HCT116 (cell line): ENCODE data around the gene CUL9. TPM values are rescaled to one million over a fixed set of nuclear protein-coding genes. Genes with fewer than 3 reads are reported as not detected.

ENCODE experiments used
- total RNA-seq: library from RNA; stranded (reverse); gene quantifications from one replicate; pipeline ENCODE4 v1.2.1, GENCODE V29; 2021; ENCODE audit not compliant: unreplicated experiment
- TF ChIP-seq, protein P1 (sequence below): IDR thresholded peaks from 2 replicates; pipeline ENCODE4 v1.6.1; 2012; ENCODE audit warnings: low read depth

CUL9 gene
- total RNA-seq, 1 experiment from 2014 or later = 36.5 TPM

DNA sequence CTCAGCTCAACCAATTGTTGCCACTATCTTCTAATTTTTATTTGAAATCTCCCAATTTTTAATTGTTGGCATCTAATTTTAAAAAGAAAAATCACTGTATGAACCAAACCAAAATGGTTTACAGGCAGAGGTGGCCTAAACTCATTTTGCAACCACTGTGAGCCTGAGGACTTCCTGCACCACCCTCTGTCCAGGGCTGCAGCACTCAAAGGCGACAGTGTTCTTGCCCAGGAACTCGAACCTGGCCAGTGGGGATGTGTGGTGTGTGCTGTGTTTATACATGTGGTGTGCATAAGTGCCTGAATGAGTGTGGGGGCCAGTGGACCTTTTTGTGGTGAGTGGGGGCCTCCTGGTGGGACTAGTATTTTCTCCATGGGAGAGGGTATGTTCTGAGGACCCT, 91.7 kb downstream of the CUL9 start (continued):
- TF ChIP-seq, protein P1, sequence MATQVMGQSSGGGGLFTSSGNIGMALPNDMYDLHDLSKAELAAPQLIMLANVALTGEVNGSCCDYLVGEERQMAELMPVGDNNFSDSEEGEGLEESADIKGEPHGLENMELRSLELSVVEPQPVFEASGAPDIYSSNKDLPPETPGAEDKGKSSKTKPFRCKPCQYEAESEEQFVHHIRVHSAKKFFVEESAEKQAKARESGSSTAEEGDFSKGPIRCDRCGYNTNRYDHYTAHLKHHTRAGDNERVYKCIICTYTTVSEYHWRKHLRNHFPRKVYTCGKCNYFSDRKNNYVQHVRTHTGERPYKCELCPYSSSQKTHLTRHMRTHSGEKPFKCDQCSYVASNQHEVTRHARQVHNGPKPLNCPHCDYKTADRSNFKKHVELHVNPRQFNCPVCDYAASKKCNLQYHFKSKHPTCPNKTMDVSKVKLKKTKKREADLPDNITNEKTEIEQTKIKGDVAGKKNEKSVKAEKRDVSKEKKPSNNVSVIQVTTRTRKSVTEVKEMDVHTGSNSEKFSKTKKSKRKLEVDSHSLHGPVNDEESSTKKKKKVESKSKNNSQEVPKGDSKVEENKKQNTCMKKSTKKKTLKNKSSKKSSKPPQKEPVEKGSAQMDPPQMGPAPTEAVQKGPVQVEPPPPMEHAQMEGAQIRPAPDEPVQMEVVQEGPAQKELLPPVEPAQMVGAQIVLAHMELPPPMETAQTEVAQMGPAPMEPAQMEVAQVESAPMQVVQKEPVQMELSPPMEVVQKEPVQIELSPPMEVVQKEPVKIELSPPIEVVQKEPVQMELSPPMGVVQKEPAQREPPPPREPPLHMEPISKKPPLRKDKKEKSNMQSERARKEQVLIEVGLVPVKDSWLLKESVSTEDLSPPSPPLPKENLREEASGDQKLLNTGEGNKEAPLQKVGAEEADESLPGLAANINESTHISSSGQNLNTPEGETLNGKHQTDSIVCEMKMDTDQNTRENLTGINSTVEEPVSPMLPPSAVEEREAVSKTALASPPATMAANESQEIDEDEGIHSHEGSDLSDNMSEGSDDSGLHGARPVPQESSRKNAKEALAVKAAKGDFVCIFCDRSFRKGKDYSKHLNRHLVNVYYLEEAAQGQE = no peak

Other genes starting within 250 kb of the CUL9 start
- gene GNMT, start 221.4 kb upstream of the CUL9 start, total RNA-seq = 0.57 TPM
- 21.4 TPM for gene PEX6, start 203.0 kb upstream of the CUL9 start, total RNA-seq
- gene PPP2R5D, start 197.6 kb upstream of the CUL9 start, total RNA-seq = 49.6 TPM
- 64.8 TPM for gene MEA1, start 168.2 kb upstream of the CUL9 start, total RNA-seq
- gene KLHDC3, start 167.9 kb upstream of the CUL9 start, total RNA-seq = 67.2 TPM
- gene RRP36, start 160.6 kb upstream of the CUL9 start, total RNA-seq = 63.4 TPM
- 34.1 TPM for gene CUL7, start 128.3 kb upstream of the CUL9 start, total RNA-seq
- 123 TPM for gene MRPL2, start 122.8 kb upstream of the CUL9 start, total RNA-seq
- 16.2 TPM for gene KLC4, start 122.6 kb upstream of the CUL9 start, total RNA-seq
- gene PTK7, start 105.9 kb upstream of the CUL9 start, total RNA-seq = 105 TPM
- gene SRF, start 10.9 kb upstream of the CUL9 start, total RNA-seq = 28.1 TPM
- gene DNPH1, start 47.3 kb downstream of the CUL9 start, total RNA-seq = 117 TPM
- gene TTBK1, start 61.3 kb downstream of the CUL9 start, total RNA-seq = not detected
- not detected for gene SLC22A7, start 116.1 kb downstream of the CUL9 start, total RNA-seq
- gene CRIP3, start 126.6 kb downstream of the CUL9 start, total RNA-seq = not detected
- gene ZNF318, start 187.5 kb downstream of the CUL9 start, total RNA-seq = 15.2 TPM
- gene ABCC10, start 245.3 kb downstream of the CUL9 start, total RNA-seq = 29.9 TPM